SK-N-MC (cell line): ENCODE data around the gene DCDC2.

ENCODE experiments used
- EZH2 ChIP-seq: fragments of 200-600 bp; sonication (generic); IDR thresholded peaks from one replicate; pipeline ENCODE4 v1.6.1; 2017; ENCODE audit warnings: antibody characterized with exemption
- POLR2AphosphoS5 ChIP-seq: IDR thresholded peaks from 2 replicates; pipeline ENCODE4 v1.6.1; 2012; ENCODE audit warnings: mild to moderate bottlenecking, low read depth, low read length, borderline replicate concordance

DNA sequence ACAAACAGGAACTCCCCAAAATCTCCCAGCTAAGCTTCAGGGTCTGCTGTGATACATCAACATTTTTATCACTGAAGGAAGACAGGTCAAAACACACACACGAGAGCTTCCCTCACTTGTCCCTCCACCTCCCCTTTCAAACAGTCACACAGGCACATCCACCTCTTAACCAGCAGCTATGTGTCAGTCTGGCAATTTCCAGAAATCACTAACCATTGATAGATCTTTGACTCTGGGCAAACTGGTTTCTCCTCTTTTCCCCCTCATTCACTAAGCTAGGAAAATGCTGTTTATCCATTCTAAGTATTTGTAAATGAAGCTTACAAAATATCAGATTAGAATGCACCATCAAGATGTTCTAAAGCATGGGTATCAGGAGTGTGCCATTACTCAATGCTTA is 87.8 kb downstream of the DCDC2 start:
- TF ChIP-seq EZH2 (no peak), POLR2AphosphoS5 (no peak)
